HepG2 (cell line): Measurements from ENCODE around the gene RNF149. TPM values are rescaled to one million over a fixed set of nuclear protein-coding genes. Genes with fewer than 3 reads are reported as not detected.

Experiments used
- CREB1 ChIP-seq, 2 experiments: fragments of 450-650 bp in 1 of 2; IDR thresholded peaks; 2 replicates each; pipeline ENCODE4 v1.6.1; 2016 to 2017; ENCODE audit warnings: control low read depth in 1 of 2, mild to moderate bottlenecking in 1 of 2, missing compliant biosample characterization in 1 of 2, missing genetic modification characterization in 1 of 2
- FOXO1 ChIP-seq: sonication (generic); formaldehyde crosslinking; IDR thresholded peaks from 2 replicates; pipeline ENCODE4 v1.4.0; 2020; ENCODE audit warnings: missing genetic modification reagents
- KDM5B ChIP-seq: sonication (generic); formaldehyde crosslinking; IDR thresholded peaks from 2 replicates; pipeline ENCODE4 v1.4.0; 2020; ENCODE audit warnings: missing genetic modification reagents, mild to moderate bottlenecking, borderline replicate concordance
- NAIF1 ChIP-seq: sonication (generic); formaldehyde crosslinking; IDR thresholded peaks from 2 replicates; pipeline ENCODE4 v1.5.0; 2020; ENCODE audit warnings: mild to moderate bottlenecking, missing genetic modification reagents, borderline replicate concordance
- NFE2L2 ChIP-seq: fragments of 150-350 bp; IDR thresholded peaks from 2 replicates; pipeline ENCODE4 v1.6.1; 2014; ENCODE audit warnings: low read length
- PLSCR1 ChIP-seq: sonication (generic); formaldehyde crosslinking; IDR thresholded peaks from 2 replicates; pipeline ENCODE4 v1.5.0; 2020; ENCODE audit warnings: missing genetic modification reagents, mild to moderate bottlenecking, borderline replicate concordance
- SYNCRIP ChIP-seq: fragments of 200-400 bp; formaldehyde crosslinking; IDR thresholded peaks from 2 replicates; pipeline ENCODE4 v1.6.1; 2018; ENCODE audit warnings: mild to moderate bottlenecking, low read depth, low read length; ENCODE audit not compliant: insufficient read depth
- ZNF207 ChIP-seq: fragments of 450-650 bp; IDR thresholded peaks from 2 replicates; pipeline ENCODE4 v1.6.1; 2016; ENCODE audit warnings: antibody characterized with exemption, borderline replicate concordance
- ZNF512B ChIP-seq: sonication (generic); formaldehyde crosslinking; IDR thresholded peaks from 2 replicates; pipeline ENCODE4 v1.5.1; 2020; ENCODE audit warnings: missing genetic modification reagents, mild to moderate bottlenecking, borderline replicate concordance
- ZNF557 ChIP-seq: sonication (generic); formaldehyde crosslinking; IDR thresholded peaks from 2 replicates; pipeline ENCODE4 v1.4.0; 2020; ENCODE audit warnings: missing genetic modification reagents
- ZNF703 ChIP-seq: sonication (generic); formaldehyde crosslinking; IDR thresholded peaks from 2 replicates; pipeline ENCODE4 v1.5.1; 2020; ENCODE audit warnings: missing genetic modification reagents, mild to moderate bottlenecking, moderate library complexity, borderline replicate concordance
- ZNF775 ChIP-seq: sonication (generic); formaldehyde crosslinking; IDR thresholded peaks from 2 replicates; pipeline ENCODE4 v1.4.0; 2020; ENCODE audit warnings: missing genetic modification reagents, mild to moderate bottlenecking, moderate library complexity, borderline replicate concordance
- ZNF879 ChIP-seq: sonication (generic); formaldehyde crosslinking; IDR thresholded peaks from 2 replicates; pipeline ENCODE4 v1.8.1; 2023; ENCODE audit warnings: missing genetic modification reagents
- polyA plus RNA-seq, 8 experiments: library from polyadenylated mRNA; depleted of rRNA in 3 of 8; stranded (reverse) in 7 of 8; unstranded in 1 of 8; fragments of >200 nt; fragmentation: Illumina TruSeq in 4 of 8; extraction: Trizol in 4 of 8; gene quantifications; 2 replicates each; pipeline versions ENCODE4 v1.2.1 to v1.2.3, GENCODE V29; 2011 to 2016; ENCODE audit warnings: low read depth in 4 of 8, missing spikeins in 1 of 8, mixed read lengths in 1 of 8; ENCODE audit not compliant: insufficient read depth in 1 of 8
- total RNA-seq, 5 experiments: library from RNA; depleted of rRNA; stranded (reverse); fragments of >200 nt; fragmentation: Illumina TruSeq; extraction: Trizol; gene quantifications; 2 replicates each; pipeline ENCODE4 v1.2.3, GENCODE V29; 2016; ENCODE audit warnings: low read depth in 1 of 5
- TF ChIP-seq, protein P1 (sequence below): sonication (generic); formaldehyde crosslinking; IDR thresholded peaks from 2 replicates; pipeline ENCODE4 v1.4.0; 2020; ENCODE audit warnings: missing genetic modification reagents
- TF ChIP-seq, protein P2 (sequence below): IDR thresholded peaks from 2 replicates; pipeline ENCODE4 v1.6.1; 2016; ENCODE audit warnings: missing biosample characterization, missing genetic modification reagents, low read depth
- TF ChIP-seq, protein P3 (sequence below): sonication (generic); formaldehyde crosslinking; IDR thresholded peaks from 2 replicates; pipeline ENCODE4 v1.8.0; 2022; ENCODE audit warnings: mild to moderate bottlenecking, missing genetic modification reagents, borderline replicate concordance
- TF ChIP-seq, protein P4 (sequence below): sonication (generic); formaldehyde crosslinking; IDR thresholded peaks from 2 replicates; pipeline ENCODE4 v1.4.0; 2020; ENCODE audit warnings: missing genetic modification reagents, mild to moderate bottlenecking, borderline replicate concordance

RNF149 gene
- total and polyA plus RNA-seq, 2 of the 13 experiments (the other 11 are each of a cell fraction or from before 2014, with no cell fraction given) = 87.6 to 109 TPM

GRCh38 chr2:101308432-101309210 lies at the start of gene RNF149 (continued):
- TF ChIP-seq, protein P1, sequence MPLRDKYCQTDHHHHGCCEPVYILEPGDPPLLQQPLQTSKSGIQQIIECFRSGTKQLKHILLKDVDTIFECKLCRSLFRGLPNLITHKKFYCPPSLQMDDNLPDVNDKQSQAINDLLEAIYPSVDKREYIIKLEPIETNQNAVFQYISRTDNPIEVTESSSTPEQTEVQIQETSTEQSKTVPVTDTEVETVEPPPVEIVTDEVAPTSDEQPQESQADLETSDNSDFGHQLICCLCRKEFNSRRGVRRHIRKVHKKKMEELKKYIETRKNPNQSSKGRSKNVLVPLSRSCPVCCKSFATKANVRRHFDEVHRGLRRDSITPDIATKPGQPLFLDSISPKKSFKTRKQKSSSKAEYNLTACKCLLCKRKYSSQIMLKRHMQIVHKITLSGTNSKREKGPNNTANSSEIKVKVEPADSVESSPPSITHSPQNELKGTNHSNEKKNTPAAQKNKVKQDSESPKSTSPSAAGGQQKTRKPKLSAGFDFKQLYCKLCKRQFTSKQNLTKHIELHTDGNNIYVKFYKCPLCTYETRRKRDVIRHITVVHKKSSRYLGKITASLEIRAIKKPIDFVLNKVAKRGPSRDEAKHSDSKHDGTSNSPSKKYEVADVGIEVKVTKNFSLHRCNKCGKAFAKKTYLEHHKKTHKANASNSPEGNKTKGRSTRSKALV (CRISPR knock-in tag) = peak; percentile 97
- TF ChIP-seq FOXO1 (CRISPR knock-in tag) (peak; percentile 85), ZNF512B (CRISPR knock-in tag) (peak; percentile 100), KDM5B (CRISPR knock-in tag) (peak; percentile 98), ZNF557 (peak; percentile 94), CREB1 (IDR thresholded peaks at IDR 0.05) (no peak; the same call in 1 of the 2 replicates), CREB1 (CRISPR knock-in tag; IDR thresholded peaks at IDR 0.05) (no peak), ZNF879 (CRISPR knock-in tag) (peak; percentile 43; the same call in 1 of the 2 replicates), ZNF775 (peak; percentile 93; the same call in 1 of the 2 replicates), NAIF1 (peak; percentile 63; the same call in 1 of the 2 replicates), ZNF703 (no peak; the same call in 1 of the 2 replicates), PLSCR1 (CRISPR knock-in tag) (no peak), SYNCRIP (no peak), ZNF207 (no peak), NFE2L2 (no peak)
- TF ChIP-seq, protein P2, sequence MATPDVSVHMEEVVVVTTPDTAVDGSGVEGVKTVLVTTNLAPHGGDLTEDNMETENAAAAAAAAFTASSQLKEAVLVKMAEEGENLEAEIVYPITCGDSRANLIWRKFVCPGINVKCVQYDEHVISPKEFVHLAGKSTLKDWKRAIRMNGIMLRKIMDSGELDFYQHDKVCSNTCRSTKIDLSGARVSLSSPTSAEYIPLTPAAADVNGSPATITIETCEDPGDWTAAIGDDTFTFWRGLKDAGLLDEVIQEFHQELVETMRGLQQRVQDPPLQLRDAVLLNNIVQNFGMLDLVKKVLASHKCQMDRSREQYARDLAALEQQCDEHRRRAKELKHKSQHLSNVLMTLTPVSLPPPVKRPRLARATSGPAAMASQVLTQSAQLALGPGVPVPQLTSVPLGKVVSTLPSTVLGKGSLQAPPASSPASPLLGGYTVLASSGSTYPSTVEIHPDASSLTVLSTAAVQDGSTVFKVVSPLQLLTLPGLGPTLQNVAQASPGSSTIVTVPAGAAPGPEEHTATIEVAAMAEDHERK = peak; percentile 38; the same call in 1 of the 2 replicates
- TF ChIP-seq, protein P3, sequence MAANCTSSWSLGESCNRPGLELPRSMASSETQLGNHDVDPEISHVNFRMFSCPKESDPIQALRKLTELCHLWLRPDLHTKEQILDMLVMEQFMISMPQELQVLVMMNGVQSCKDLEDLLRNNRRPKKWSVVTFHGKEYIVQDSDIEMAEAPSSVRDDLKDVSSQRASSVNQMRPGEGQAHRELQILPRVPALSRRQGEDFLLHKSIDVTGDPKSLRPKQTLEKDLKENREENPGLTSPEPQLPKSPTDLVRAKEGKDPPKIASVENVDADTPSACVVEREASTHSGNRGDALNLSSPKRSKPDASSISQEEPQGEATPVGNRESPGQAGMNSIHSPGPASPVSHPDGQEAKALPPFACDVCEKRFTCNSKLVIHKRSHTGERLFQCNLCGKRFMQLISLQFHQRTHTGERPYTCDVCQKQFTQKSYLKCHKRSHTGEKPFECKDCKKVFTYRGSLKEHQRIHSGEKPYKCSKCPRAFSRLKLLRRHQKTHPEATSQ (CRISPR knock-in tag) = no peak; the same call in 1 of the 2 replicates
- TF ChIP-seq, protein P4, sequence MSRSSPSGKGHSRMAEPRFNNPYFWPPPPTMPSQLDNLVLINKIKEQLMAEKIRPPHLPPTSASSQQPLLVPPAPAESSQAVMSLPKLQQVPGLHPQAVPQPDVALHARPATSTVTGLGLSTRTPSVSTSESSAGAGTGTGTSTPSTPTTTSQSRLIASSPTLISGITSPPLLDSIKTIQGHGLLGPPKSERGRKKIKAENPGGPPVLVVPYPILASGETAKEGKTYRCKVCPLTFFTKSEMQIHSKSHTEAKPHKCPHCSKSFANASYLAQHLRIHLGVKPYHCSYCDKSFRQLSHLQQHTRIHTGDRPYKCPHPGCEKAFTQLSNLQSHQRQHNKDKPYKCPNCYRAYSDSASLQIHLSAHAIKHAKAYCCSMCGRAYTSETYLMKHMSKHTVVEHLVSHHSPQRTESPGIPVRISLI (CRISPR knock-in tag) = peak; percentile 86
